GM19467 (cell line): Measurements from ENCODE around the gene MST1R.

ENCODE experiments used
- ATAC-seq: cut with Tn5 transposase; IDR thresholded peaks from one replicate; pipeline ENCODE4 v1.9.1; 2021; ENCODE audit warnings: mild to moderate bottlenecking, moderate library complexity; ENCODE audit not compliant: unreplicated experiment

Gene MST1R

DNA sequence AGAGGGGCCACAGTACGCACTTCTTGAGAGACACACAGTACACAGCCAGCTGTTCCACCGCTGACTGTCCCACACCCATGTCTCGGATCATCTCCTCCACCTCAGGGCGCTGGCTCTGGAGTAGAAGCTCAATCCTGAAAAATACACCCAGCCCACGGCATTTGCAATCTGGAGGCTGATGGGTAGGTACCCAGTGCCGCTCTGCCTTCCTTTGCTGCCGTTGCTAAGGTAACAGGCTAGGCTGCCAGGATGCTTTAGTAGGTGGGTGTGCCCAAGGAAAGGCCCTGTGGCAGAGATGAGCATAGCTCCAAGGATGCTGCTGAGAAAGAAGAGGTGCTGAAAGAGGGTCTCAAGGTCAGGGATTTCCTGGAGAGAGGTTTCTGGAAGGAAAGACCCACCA lies 61.9 kb downstream of the MST1R start:
- no peak for ATAC-seq

DNA sequence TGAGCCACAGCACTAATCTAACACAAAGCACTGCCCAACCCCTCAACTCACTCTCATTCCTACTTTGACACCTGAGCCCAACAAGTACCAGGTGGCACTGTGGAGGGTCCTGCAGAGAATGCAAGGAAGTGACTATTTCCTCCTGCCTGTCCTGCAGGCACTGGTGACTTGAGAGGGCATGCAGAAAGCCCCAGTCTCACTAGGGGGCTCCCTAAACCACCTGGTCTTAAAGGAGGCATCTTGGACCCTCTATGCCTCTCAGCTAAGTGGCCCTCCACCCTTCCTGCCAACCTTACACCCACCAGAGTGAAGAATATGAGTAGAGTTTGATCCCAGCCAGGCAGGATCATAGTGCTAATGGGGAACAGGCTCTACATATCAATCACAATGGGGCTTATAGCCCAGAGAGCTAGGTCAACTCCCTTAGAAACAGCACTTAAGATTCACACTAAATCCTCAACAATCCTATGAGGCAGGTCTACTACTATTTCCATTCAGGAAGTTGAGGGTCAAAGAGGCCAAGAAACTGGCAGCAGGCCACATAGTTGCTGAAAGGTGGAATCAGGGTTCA lies 62.5 kb downstream of the MST1R start:
- ATAC-seq, result no peak

DNA sequence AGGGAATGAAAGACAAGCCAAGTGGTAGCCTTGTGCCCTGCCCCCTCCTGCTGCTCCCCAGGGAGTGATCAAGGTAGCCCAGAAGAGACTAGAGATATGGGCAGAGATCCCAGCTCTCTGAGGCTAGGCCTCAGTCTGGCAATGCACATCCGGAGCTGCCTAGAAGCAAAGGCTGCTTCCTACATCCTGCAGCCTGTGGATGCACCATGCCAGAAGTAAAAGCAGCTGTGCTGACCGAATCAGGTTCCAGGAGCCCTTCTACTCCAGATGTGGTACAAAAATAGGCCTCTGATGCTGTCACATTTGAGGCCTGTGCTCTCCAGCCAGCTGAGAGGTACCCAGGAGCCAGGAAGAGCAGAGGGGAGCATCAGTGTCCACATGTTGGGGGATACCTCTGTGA lies 63.3 kb downstream of the MST1R start:
- no peak for ATAC-seq

DNA sequence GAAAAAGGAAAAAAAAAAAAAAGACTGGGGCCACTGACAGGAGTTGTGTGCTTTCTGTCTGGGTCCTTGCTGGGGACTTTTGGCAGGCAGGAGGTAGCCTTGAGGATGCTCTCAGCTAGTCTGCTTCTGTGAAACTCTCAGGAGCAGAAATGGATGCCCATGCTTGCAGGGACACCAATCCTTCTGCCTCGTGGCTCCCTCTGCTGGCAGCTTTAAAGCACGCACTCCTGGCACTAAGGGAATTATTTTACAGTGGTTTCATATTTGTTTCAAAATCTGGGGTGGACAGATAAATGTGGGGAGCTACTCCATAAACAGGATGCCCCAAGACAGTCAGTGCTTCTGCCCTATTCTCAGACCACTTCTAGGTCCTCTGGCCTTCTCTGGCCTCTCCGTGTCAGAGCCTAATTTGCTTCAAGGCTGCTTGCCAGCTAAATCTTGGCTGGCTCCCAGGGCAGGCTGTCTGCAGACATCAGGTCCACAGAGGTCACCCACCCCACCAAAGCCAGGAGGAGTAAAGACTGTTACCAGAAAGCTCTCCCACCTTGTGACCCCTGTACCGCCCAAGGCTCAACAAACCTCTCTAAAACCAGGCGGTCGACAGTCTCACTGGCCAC lies 64.4 kb downstream of the MST1R start:
- ATAC-seq, result no peak
